CD8-positive, alpha-beta memory T cell (primary cell): ENCODE measurements around the gene C16orf78. TPM values are rescaled to one million over a fixed set of nuclear protein-coding genes. Genes with fewer than 3 reads are reported as not detected.
A peak's percentile ranks its signal among the peaks of the same experiment; 100 is the strongest.

Source experiments
- CTCF ChIA-PET: fragments of 350-600 bp; sonication (Branson Sonifier 250); formaldehyde crosslinking; loops from one replicate; lab custom pipeline; 2021; ENCODE audit warnings: antibody characterized with exemption; lab: Charles Lee
- POLR2A ChIA-PET: fragments of 350-600 bp; sonication (Branson Sonifier 250); formaldehyde crosslinking; loops from one replicate; lab custom pipeline; 2021; ENCODE audit warnings: antibody characterized with exemption; lab: Charles Lee
- DNase-seq, 5 donors: peaks; one replicate each; pipeline versions ENCODE4 v3.0.0 to v3.0.0-alpha.2; 2020 to 2022; ENCODE audit warnings: mixed read lengths in 1 of 5
- H3K27ac ChIP-seq: one replicate; pipeline ENCODE4 v1.7.0; 2013; ENCODE audit warnings: low read depth, mild to moderate bottlenecking, low read length, moderate library complexity
- H3K27me3 ChIP-seq: 2 replicates; pipeline ENCODE4 v1.7.0; 2013; ENCODE audit warnings: low read length, mild to moderate bottlenecking; ENCODE audit not compliant: insufficient read depth, poor library complexity, severe bottlenecking
- H3K36me3 ChIP-seq: 2 replicates; pipeline ENCODE4 v1.7.0; 2013; ENCODE audit warnings: mild to moderate bottlenecking, low read length, moderate library complexity; ENCODE audit not compliant: insufficient read depth
- H3K4me1 ChIP-seq: 2 replicates; pipeline ENCODE4 v1.7.0; 2013; ENCODE audit warnings: mild to moderate bottlenecking, low read length, moderate library complexity; ENCODE audit not compliant: insufficient read depth
- H3K4me3 ChIP-seq: 2 replicates; pipeline ENCODE4 v1.7.0; 2013; ENCODE audit warnings: mild to moderate bottlenecking, low read length
- H3K9me3 ChIP-seq: 2 replicates; pipeline ENCODE4 v1.7.0; 2013; ENCODE audit warnings: mild to moderate bottlenecking, low read length
- H3K27ac Mint-ChIP-seq, 8 donors: one replicate each; pipeline ENCODE4 v1.8.0; 2020 to 2021; ENCODE audit warnings: mixed read lengths in 8 of 8, mild to moderate bottlenecking in 6 of 8, inconsistent platforms in 3 of 8, moderate library complexity in 3 of 8
- H3K27me3 Mint-ChIP-seq, 2 donors: one replicate each; pipeline ENCODE4 v1.8.0; 2020 to 2021; ENCODE audit warnings: mixed read lengths in 2 of 2, mild to moderate bottlenecking in 1 of 2, moderate library complexity in 1 of 2
- H3K36me3 Mint-ChIP-seq, 3 donors: one replicate each; pipeline ENCODE4 v1.8.0; 2020 to 2021; ENCODE audit warnings: mixed read lengths in 3 of 3, inconsistent platforms in 1 of 3, mild to moderate bottlenecking in 1 of 3
- H3K4me1 Mint-ChIP-seq, 3 donors: one replicate each; pipeline ENCODE4 v1.8.0; 2020 to 2021; ENCODE audit warnings: mixed read lengths in 3 of 3, inconsistent platforms in 1 of 3, mild to moderate bottlenecking in 1 of 3
- H3K4me3 Mint-ChIP-seq, 7 donors: one replicate each; pipeline ENCODE4 v1.8.0; 2020 to 2021; ENCODE audit warnings: mixed read lengths in 7 of 7, mild to moderate bottlenecking in 6 of 7, moderate library complexity in 4 of 7, inconsistent platforms in 2 of 7
- H3K9me3 Mint-ChIP-seq, 5 donors: one replicate each; pipeline ENCODE4 v1.8.0; 2020 to 2022; ENCODE audit warnings: mixed read lengths in 5 of 5, mild to moderate bottlenecking in 3 of 5, moderate library complexity in 2 of 5, inconsistent platforms in 1 of 5
- polyA plus RNA-seq: library from polyadenylated mRNA; unstranded; fragments of 300-500 nt; fragmentation: Illumina TruSeq; gene quantifications from one replicate; pipeline ENCODE4 v1.2.3, GENCODE V29; 2021
- total RNA-seq, 2 experiments: library from RNA; stranded (reverse); gene quantifications; one replicate each; pipeline ENCODE4 v1.2.3, GENCODE V29; 2021

Gene C16orf78
- total and polyA plus RNA-seq, 3 experiments from 2014 or later: not detected

DNA sequence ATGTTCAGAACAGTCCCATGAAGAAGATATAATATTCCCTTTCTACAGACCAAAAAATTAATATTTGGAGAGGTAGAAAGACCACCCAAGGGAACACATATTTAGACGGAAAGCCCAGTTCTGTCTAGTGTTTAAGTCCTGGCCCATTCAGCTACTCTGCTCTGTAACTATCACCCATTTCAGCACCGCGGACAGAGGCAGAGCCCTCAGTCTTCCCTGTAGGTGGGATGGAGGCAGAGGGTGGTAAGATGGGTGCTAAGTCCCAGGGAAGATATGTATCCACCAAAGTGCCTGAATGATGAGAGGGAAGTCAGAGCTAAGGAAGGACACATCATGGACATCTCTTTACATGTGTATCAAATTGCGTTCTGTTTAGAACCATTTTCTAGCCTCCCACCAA lies 27.8 kb upstream of the C16orf78 start:
- POLR2A ChIA-PET: no interaction called here

DNA sequence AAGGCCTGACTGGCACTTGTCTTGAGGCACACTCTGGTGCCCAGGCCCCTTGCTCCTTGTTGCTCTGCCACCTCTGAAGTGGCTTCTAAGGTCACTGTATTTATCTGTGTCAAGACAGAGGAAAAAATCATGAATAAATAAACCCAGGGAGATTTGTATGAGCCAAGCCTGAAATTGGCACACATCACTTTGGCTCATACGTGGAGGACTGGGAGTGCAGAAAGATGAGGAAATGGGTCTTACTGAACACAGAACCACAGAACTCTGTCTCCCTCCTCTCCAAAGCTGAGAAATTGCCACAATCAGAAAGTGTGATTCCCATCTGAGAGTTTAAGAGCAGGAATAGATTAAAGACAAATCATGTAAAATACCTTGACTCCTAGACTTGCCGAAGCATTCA lies 27.1 kb upstream of the C16orf78 start:
- H3K27ac Mint-ChIP-seq: no peak overlapping the region
- no peaks in the 10 kb centered on the region for H3K9me3 ChIP-seq
- no peak overlapping the region for H3K27ac ChIP-seq
- ChIA-PET POLR2A (no interaction called here), CTCF (no interaction called here)
- no peaks in the 10 kb centered on the region for H3K9me3 Mint-ChIP-seq
- H3K4me1 Mint-ChIP-seq: no peaks in the 10 kb centered on the region
- H3K27me3 ChIP-seq: no peaks in the 10 kb centered on the region
- DNase-seq: no peak
- H3K4me1 ChIP-seq: no peaks in the 10 kb centered on the region
- no peak overlapping the region for H3K4me3 Mint-ChIP-seq
- H3K36me3 ChIP-seq: no peaks in the 10 kb centered on the region
- no peaks in the 10 kb centered on the region for H3K36me3 Mint-ChIP-seq
- H3K27me3 Mint-ChIP-seq: peaks cover 11 to 12% of the 10 kb centered on the region in 2 donors
- no peak overlapping the region for H3K4me3 ChIP-seq

More for the DNA sequence above, 27.8 kb upstream of the C16orf78 start:
- no peak overlapping the region for H3K27ac Mint-ChIP-seq
- CTCF ChIA-PET: no interaction called here
- Histone ChIP-seq H3K27me3 (no peaks in the 10 kb centered on the region), H3K4me1 (no peaks in the 10 kb centered on the region), H3K27ac (no peak overlapping the region), H3K9me3 (no peaks in the 10 kb centered on the region), H3K4me3 (no peak overlapping the region), H3K36me3 (no peaks in the 10 kb centered on the region)
- no peak for DNase-seq
- H3K4me1 Mint-ChIP-seq: no peaks in the 10 kb centered on the region
- H3K9me3 Mint-ChIP-seq: no peaks in the 10 kb centered on the region
- no peak overlapping the region for H3K4me3 Mint-ChIP-seq
- peaks cover 7 to 12% of the 10 kb centered on the region in 2 donors for H3K27me3 Mint-ChIP-seq
- H3K36me3 Mint-ChIP-seq: no peaks in the 10 kb centered on the region

DNA sequence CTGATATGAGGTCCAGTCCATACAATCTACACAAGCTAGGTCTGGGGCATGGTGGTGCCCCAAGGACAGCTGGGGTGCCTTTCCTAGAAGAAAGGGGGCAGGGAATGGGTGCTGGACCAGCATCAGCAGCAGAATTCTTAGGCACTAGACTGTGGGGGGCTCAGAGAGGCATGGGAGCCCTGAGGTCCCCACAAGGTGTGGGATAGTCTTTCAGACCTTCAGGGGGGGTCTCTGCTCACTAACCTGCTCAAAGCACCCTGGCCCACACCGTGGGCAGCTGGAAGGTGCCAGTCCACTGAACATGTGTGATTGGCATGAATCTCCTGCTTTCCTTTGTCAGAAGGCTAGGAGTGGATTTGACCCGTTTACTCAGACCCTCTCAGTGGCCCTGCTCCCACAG lies 26.1 kb upstream of the C16orf78 start:
- no peaks in the 10 kb centered on the region for H3K36me3 ChIP-seq
- ChIA-PET POLR2A (no interaction called here), CTCF (no interaction called here)
- no peaks in the 10 kb centered on the region for H3K9me3 ChIP-seq
- no peak overlapping the region for H3K4me3 ChIP-seq
- Mint-ChIP-seq H3K27me3 (peaks cover 8 to 13% of the 10 kb centered on the region in 2 donors), H3K4me1 (no peaks in the 10 kb centered on the region), H3K4me3 (no peak overlapping the region), H3K9me3 (no peaks in the 10 kb centered on the region), H3K36me3 (no peaks in the 10 kb centered on the region), H3K27ac (no peak overlapping the region)
- no peaks in the 10 kb centered on the region for H3K4me1 ChIP-seq
- DNase-seq: no peak
- no peak overlapping the region for H3K27ac ChIP-seq
- H3K27me3 ChIP-seq: no peaks in the 10 kb centered on the region

DNA sequence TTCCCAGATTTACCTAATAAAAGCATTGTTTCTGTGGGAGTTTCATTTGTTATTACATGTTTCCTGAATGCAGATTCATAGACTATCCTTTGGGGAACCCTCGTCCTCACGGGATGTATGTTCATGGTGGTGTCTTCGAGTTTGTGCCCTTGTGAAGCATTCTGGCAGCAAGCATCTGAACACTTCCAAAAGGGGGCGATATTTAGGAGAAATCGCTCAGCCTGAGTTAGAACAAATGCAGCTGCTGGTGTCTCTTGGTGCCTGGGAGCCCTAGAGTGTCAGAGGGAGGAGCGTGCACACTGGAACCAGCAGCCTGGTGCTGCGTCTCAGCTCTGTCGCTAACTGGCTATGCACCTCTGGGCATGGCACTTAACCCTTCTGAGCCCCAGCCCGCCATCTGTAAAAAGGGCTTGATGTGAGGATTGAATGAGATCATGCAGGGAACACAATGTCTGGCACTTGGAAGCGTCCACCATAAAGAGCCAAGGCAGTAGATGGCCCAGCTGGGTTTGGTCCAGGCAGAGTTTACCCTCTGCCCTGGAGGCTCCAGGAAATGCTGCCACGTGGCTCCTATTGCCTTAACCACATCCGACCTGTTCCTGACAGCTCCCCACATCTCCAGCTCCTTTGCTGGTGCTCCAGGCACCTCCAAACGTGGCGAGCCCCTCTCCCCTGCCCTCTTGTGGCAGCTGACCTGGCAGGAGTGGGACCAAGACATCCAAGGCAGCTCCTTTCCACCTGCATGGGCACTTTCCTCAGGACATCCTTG lies 25.0 kb upstream of the C16orf78 start:
- no peaks in the 10 kb centered on the region for H3K27me3 ChIP-seq
- H3K36me3 Mint-ChIP-seq: no peaks in the 10 kb centered on the region
- H3K4me1 Mint-ChIP-seq: no peaks in the 10 kb centered on the region
- no peaks in the 10 kb centered on the region for H3K4me1 ChIP-seq
- no peaks in the 10 kb centered on the region for H3K9me3 Mint-ChIP-seq
- H3K4me3 Mint-ChIP-seq: no peak overlapping the region
- no peak for DNase-seq
- no peaks in the 10 kb centered on the region for H3K9me3 ChIP-seq
- no peak overlapping the region for H3K27ac Mint-ChIP-seq
- H3K36me3 ChIP-seq: no peaks in the 10 kb centered on the region
- peaks cover 12 to 17% of the 10 kb centered on the region in 2 donors for H3K27me3 Mint-ChIP-seq
- no peak overlapping the region for H3K27ac ChIP-seq
- CTCF ChIA-PET: no interaction called here
- H3K4me3 ChIP-seq: no peak overlapping the region
- POLR2A ChIA-PET: no interaction called here

DNA sequence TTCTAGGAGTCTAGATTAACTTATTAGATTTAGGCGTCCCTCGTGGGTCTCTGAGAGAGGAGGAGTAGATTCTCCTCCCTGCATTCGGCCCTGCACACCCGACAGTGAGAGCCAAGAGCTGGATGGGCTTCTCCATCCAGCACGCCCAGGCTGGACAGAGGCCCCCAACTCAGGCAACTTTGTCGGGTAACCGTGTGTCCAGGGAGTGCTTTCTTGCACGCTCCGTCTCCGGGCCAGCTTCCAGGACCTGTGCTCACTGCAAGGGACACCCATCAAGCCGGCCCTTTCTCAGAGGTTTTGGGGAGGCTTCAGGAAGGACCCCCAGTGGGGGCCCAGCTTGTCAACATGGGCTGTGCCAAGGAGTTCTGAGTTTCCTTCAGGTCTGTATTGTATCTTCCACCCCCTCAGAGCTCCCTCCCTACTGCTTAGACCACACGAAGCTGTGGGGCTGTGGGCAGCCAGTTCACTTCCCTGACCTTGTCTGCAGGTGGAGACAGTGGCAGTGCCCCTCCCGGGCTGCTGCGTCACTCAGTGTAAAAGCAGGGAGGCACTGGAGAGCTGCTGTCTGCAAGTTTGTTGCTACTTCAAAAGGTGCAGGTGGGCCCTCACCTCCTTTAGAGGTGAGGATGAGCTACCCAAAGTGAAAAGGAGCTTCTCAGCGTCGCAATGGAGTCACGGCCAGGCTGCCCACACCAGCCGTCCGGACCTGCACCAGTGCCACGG lies 24.0 kb upstream of the C16orf78 start:
- H3K9me3 ChIP-seq: no peaks in the 10 kb centered on the region
- ChIA-PET POLR2A (no interaction called here), CTCF (interaction anchor here (0.7 to 1.4 kb wide), 2 partner anchors 35 to 492 kb away, joined by 3 read pairs; no protein-coding TSS in a partner anchor)
- no peak overlapping the region for H3K4me3 Mint-ChIP-seq
- H3K9me3 Mint-ChIP-seq: no peaks in the 10 kb centered on the region
- DNase-seq: no peak
- H3K36me3 ChIP-seq: no peaks in the 10 kb centered on the region
- H3K27ac Mint-ChIP-seq: no peak overlapping the region
- no peaks in the 10 kb centered on the region for H3K36me3 Mint-ChIP-seq
- no peaks in the 10 kb centered on the region for H3K27me3 ChIP-seq
- peaks cover 12 to 19% of the 10 kb centered on the region in 2 donors for H3K27me3 Mint-ChIP-seq
- H3K4me1 ChIP-seq: no peaks in the 10 kb centered on the region
- no peaks in the 10 kb centered on the region for H3K4me1 Mint-ChIP-seq
- no peak overlapping the region for H3K27ac ChIP-seq
- H3K4me3 ChIP-seq: no peak overlapping the region

DNA sequence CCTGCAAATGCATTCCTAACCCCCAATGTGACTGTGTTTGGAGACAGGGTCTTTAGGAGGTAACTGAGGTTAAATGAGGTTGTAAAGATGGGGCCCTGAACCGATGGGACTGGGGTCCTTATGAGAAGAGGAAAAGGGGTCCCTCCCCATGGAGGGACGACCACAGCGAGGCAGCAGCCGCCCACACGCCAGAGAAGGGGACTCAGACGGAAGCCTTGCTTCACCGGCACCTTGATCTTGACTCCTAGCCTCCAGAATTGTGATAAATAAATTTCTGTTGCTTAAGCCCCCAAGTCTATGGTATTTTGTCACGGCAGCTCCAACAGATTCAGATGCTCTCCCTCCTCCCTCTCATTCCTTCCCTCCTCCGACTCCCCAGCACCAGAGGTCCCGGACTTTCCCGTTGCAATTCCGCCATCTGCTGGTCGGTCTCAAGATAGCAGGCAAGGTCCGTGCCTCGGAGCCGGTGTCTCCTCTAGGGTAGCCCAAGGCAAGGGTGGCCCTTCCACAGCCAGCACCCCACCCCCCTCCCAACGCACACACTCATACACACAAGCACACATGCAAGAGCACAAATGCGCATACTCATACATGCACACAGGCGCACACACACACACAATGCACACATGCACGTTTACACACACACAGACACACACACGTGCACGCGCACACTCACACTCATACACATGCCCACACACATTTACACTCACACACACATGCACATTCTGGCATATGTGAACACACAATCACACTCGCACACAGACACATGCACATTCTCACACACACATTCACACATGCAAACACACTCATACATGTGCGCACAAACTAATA lies 23.1 kb upstream of the C16orf78 start:
- CTCF ChIA-PET: interaction anchor here (0.7 to 1.4 kb wide), 2 partner anchors 34 to 491 kb away, joined by 3 read pairs; no protein-coding TSS in a partner anchor

DNA sequence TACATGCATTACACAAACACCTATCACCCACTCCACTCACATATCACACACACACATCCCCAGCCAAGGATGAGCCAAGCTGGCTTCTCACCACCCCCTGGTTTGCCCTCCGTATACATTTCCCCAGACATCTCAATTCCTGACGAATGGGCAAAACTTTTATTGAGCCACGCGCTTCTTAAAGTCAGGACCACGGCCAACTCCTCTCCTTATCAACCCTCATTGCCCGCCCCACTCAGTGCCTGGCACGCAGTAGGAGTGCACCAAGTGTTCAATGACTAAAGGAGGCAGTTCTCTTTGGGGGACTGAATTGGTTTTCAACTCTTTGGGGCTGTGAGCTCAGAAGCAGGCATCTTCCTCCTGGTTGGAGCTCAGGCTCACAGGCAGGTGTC lies 22.5 kb upstream of the C16orf78 start:
- ChIA-PET POLR2A (no interaction called here), CTCF (no interaction called here)
- no peak overlapping the region for H3K27ac ChIP-seq
- Mint-ChIP-seq H3K4me1 (no peaks in the 10 kb centered on the region), H3K4me3 (no peak overlapping the region), H3K27me3 (peaks cover 12 to 20% of the 10 kb centered on the region in 2 donors), H3K36me3 (no peaks in the 10 kb centered on the region), H3K9me3 (no peaks in the 10 kb centered on the region), H3K27ac (peak overlapping the region in 1 of 8 donors; percentile 4)
- no peak for DNase-seq
- no peaks in the 10 kb centered on the region for H3K4me1 ChIP-seq
- no peaks in the 10 kb centered on the region for H3K27me3 ChIP-seq
- no peak overlapping the region for H3K4me3 ChIP-seq
- no peaks in the 10 kb centered on the region for H3K9me3 ChIP-seq
- H3K36me3 ChIP-seq: no peaks in the 10 kb centered on the region

More for the DNA sequence above, 23.1 kb upstream of the C16orf78 start:
- H3K27me3 ChIP-seq: no peaks in the 10 kb centered on the region
- no peaks in the 10 kb centered on the region for H3K9me3 ChIP-seq
- H3K4me1 ChIP-seq: no peaks in the 10 kb centered on the region
- Mint-ChIP-seq H3K4me1 (no peaks in the 10 kb centered on the region), H3K4me3 (no peak overlapping the region), H3K27me3 (peaks cover 12 to 20% of the 10 kb centered on the region in 2 donors), H3K9me3 (no peaks in the 10 kb centered on the region), H3K27ac (no peak overlapping the region), H3K36me3 (no peaks in the 10 kb centered on the region)
- POLR2A ChIA-PET: no interaction called here
- no peak overlapping the region for H3K4me3 ChIP-seq
- H3K27ac ChIP-seq: no peak overlapping the region
- peak in 1 of 5 donors; percentile 3 for DNase-seq
- no peaks in the 10 kb centered on the region for H3K36me3 ChIP-seq

DNA sequence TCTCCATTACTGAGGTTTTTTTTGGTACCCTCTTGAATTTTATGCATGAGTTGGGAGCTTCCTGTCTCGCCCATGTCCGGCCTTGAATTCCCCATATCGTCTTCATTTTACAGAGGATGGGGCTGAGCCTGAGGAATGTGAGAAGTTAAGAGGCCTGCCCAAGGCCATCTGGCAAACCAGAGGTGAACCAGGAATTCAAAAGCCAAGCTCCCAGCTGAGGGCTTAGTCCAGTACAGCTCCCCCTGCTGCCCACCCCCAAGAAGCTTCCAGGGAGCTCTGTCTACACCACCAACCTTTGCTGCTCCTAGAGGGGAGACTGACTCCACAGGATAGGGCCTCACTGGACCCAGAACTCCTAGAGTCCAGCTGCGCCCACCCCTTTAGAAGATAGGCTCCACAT lies 20.7 kb upstream of the C16orf78 start:
- CTCF ChIA-PET: no interaction called here
- Histone ChIP-seq H3K27ac (no peak overlapping the region), H3K27me3 (no peaks in the 10 kb centered on the region), H3K4me3 (no peak overlapping the region), H3K9me3 (no peaks in the 10 kb centered on the region), H3K36me3 (no peaks in the 10 kb centered on the region), H3K4me1 (no peaks in the 10 kb centered on the region)
- Mint-ChIP-seq H3K4me1 (no peaks in the 10 kb centered on the region), H3K9me3 (no peaks in the 10 kb centered on the region), H3K27me3 (peaks cover 6 to 20% of the 10 kb centered on the region in 2 donors), H3K36me3 (no peaks in the 10 kb centered on the region), H3K4me3 (no peak overlapping the region), H3K27ac (no peak overlapping the region)
- DNase-seq: no peak
- POLR2A ChIA-PET: no interaction called here
